GM19455 (cell line): Measurements from ENCODE around the gene PPA1.
"Not testable (repeated sequence)": the region's sequence is repeated elsewhere in the genome, so short reads cannot be mapped to it uniquely, and the experiment has no call there.

ENCODE experiments used
- ATAC-seq: cut with Tn5 transposase; IDR thresholded peaks from one replicate; pipeline ENCODE4 v1.9.1; 2021; ENCODE audit not compliant: unreplicated experiment

PPA1 gene

GRCh38 chr10:70222340-70222794 lies 10.9 kb downstream of the PPA1 start:
- ATAC-seq = no peak

- ATAC-seq = no peak
Observed at GRCh38 chr10:70221030-70221429, 12.2 kb downstream of the PPA1 start.

- no peak for ATAC-seq
Observed at GRCh38 chr10:70212879-70213278, 20.4 kb downstream of the PPA1 start.

GRCh38 chr10:70212277-70212676 lies 21.0 kb downstream of the PPA1 start:
- ATAC-seq = no peak

GRCh38 chr10:70206762-70207161 lies 26.5 kb downstream of the PPA1 start:
- no peak for ATAC-seq

- no peak for ATAC-seq
Observed at GRCh38 chr10:70201105-70201504, 32.1 kb downstream of the PPA1 start.

- no peak for ATAC-seq
Observed at GRCh38 chr10:70198696-70199466, 34.3 kb downstream of the PPA1 start.

GRCh38 chr10:70197235-70197945 lies 35.8 kb downstream of the PPA1 start:
- no peak for ATAC-seq

- no peak for ATAC-seq
Observed at GRCh38 chr10:70193391-70193844, 39.8 kb downstream of the PPA1 start.

- no peak for ATAC-seq
Observed at GRCh38 chr10:70192326-70192968, 40.8 kb downstream of the PPA1 start.

- no peak for ATAC-seq
Observed at GRCh38 chr10:70191972-70192305, 41.3 kb downstream of the PPA1 start.

- ATAC-seq = no peak
Observed at GRCh38 chr10:70191161-70191971, 41.9 kb downstream of the PPA1 start.

GRCh38 chr10:70190581-70190980 lies 42.6 kb downstream of the PPA1 start:
- ATAC-seq = no peak

- ATAC-seq = no peak
Observed at GRCh38 chr10:70190102-70190501, 43.1 kb downstream of the PPA1 start.

- no peak for ATAC-seq
Observed at GRCh38 chr10:70188768-70189167, 44.5 kb downstream of the PPA1 start.

GRCh38 chr10:70186571-70186970 lies 46.7 kb downstream of the PPA1 start:
- no peak for ATAC-seq

- ATAC-seq = no peak
Observed at GRCh38 chr10:70186090-70186489, 47.1 kb downstream of the PPA1 start.

GRCh38 chr10:70183304-70183703 lies 49.9 kb downstream of the PPA1 start:
- ATAC-seq = no peak

- ATAC-seq = not testable (repeated sequence)
Observed at GRCh38 chr10:70179209-70179608, 54.0 kb downstream of the PPA1 start.

- ATAC-seq = no peak
Observed at GRCh38 chr10:70178139-70178725, 55.0 kb downstream of the PPA1 start.

- no peak for ATAC-seq
Observed at GRCh38 chr10:70176441-70176840, 56.8 kb downstream of the PPA1 start.
